Naive thymus-derived CD4-positive, alpha-beta T cell (primary cell): ENCODE measurements around the gene MPZL3. TPM values are rescaled to one million over a fixed set of nuclear protein-coding genes. Genes with fewer than 3 reads are reported as not detected.

Experiments
- ATAC-seq: fragments of 150-1000 bp; cut with Tn5 transposase; 2 replicates; pipeline ENCODE4 v1.10.0; 2021; ENCODE audit warnings: mild to moderate bottlenecking, moderate library complexity
- CTCF ChIA-PET: fragments of 350-600 bp; sonication (Branson Sonifier 250); formaldehyde crosslinking; loops from one replicate; lab custom pipeline; 2021; ENCODE audit warnings: antibody characterized with exemption; lab: Charles Lee
- POLR2A ChIA-PET: fragments of 350-600 bp; sonication (Branson Sonifier 250); formaldehyde crosslinking; loops from one replicate; lab custom pipeline; 2021; ENCODE audit warnings: antibody characterized with exemption, inconsistent platforms; lab: Charles Lee
- DNase-seq, 9 donors: peaks; one replicate each; pipeline versions ENCODE4 v3.0.0 to v3.0.0-alpha.2; 2020 to 2022; ENCODE audit warnings: mixed read lengths in 1 of 9
- H3K27ac ChIP-seq: one replicate; pipeline ENCODE4 v1.7.0; 2013; ENCODE audit warnings: mild to moderate bottlenecking, low read depth, low read length, moderate library complexity
- H3K27me3 ChIP-seq, 2 donors: one replicate each; pipeline ENCODE4 v1.7.0; 2013; ENCODE audit warnings: low read length in 2 of 2, mild to moderate bottlenecking in 2 of 2, moderate library complexity in 2 of 2; ENCODE audit not compliant: control insufficient read depth in 2 of 2, insufficient read depth in 2 of 2
- H3K36me3 ChIP-seq, 3 experiments: 1 replicate in 2 of 3; 2 replicates in 1 of 3; pipeline ENCODE4 v1.7.0; 2013; ENCODE audit warnings: low read length in 3 of 3, mild to moderate bottlenecking in 3 of 3, moderate library complexity in 1 of 3; ENCODE audit not compliant: insufficient read depth in 3 of 3, control insufficient read depth in 2 of 3
- H3K4me1 ChIP-seq, 2 donors: one replicate each; pipeline ENCODE4 v1.7.0; 2013; ENCODE audit warnings: low read length in 2 of 2, mild to moderate bottlenecking in 2 of 2, moderate library complexity in 1 of 2; ENCODE audit not compliant: control insufficient read depth in 2 of 2, insufficient read depth in 2 of 2
- H3K4me3 ChIP-seq: 2 replicates; pipeline ENCODE4 v1.7.0; 2013; ENCODE audit warnings: mild to moderate bottlenecking, low read length
- H3K9me3 ChIP-seq, 3 experiments: 1 replicate in 2 of 3; 2 replicates in 1 of 3; pipeline ENCODE4 v1.7.0; 2013; ENCODE audit warnings: low read length in 3 of 3; ENCODE audit not compliant: control insufficient read depth in 2 of 3
- H3K27ac Mint-ChIP-seq, 9 donors: one replicate each; pipeline ENCODE4 v1.8.0; 2020 to 2022; ENCODE audit warnings: mixed read lengths in 9 of 9, mild to moderate bottlenecking in 8 of 9, moderate library complexity in 5 of 9, inconsistent platforms in 2 of 9
- H3K27me3 Mint-ChIP-seq, 5 donors: one replicate each; pipeline ENCODE4 v1.8.0; 2021 to 2022; ENCODE audit warnings: mixed read lengths in 5 of 5, mild to moderate bottlenecking in 1 of 5
- H3K36me3 Mint-ChIP-seq, 5 donors: one replicate each; pipeline ENCODE4 v1.8.0; 2020 to 2022; ENCODE audit warnings: mixed read lengths in 5 of 5, mild to moderate bottlenecking in 3 of 5, inconsistent platforms in 1 of 5
- H3K4me1 Mint-ChIP-seq, 7 donors: one replicate each; pipeline ENCODE4 v1.8.0; 2020 to 2022; ENCODE audit warnings: mixed read lengths in 7 of 7, mild to moderate bottlenecking in 3 of 7, inconsistent platforms in 1 of 7
- H3K4me3 Mint-ChIP-seq, 10 donors: one replicate each; pipeline ENCODE4 v1.8.0; 2020 to 2022; ENCODE audit warnings: mild to moderate bottlenecking in 10 of 10, mixed read lengths in 10 of 10, moderate library complexity in 6 of 10, inconsistent platforms in 2 of 10
- H3K9me3 Mint-ChIP-seq, 11 donors: one replicate each; pipeline ENCODE4 v1.8.0; 2020 to 2022; ENCODE audit warnings: mixed read lengths in 11 of 11, mild to moderate bottlenecking in 4 of 11, inconsistent platforms in 1 of 11, moderate library complexity in 1 of 11
- intact Hi-C, 2 donors: fragments of 100-400 bp; cut with micrococcal nuclease; formaldehyde crosslinking; loops; one replicate each; pipeline ENCODE4 v1.15.1; 2023
- polyA plus RNA-seq, 2 donors: library from polyadenylated mRNA; unstranded; fragments of 300-500 nt; fragmentation: Illumina TruSeq; gene quantifications; one replicate each; pipeline ENCODE4 v1.2.3, GENCODE V29; 2021
- total RNA-seq, 6 experiments: library from RNA in 5 of 6; stranded (reverse) in 5 of 6; gene quantifications; 1 replicate in 5 of 6; 2 replicates in 1 of 6; pipeline ENCODE4 v1.2.3 and lab custom pipeline; 2021 to 2026

The MPZL3 gene
- total and polyA plus RNA-seq, 7 experiments from 2014 or later: 3.6 to 17.4 (median 14.2) TPM

DNA sequence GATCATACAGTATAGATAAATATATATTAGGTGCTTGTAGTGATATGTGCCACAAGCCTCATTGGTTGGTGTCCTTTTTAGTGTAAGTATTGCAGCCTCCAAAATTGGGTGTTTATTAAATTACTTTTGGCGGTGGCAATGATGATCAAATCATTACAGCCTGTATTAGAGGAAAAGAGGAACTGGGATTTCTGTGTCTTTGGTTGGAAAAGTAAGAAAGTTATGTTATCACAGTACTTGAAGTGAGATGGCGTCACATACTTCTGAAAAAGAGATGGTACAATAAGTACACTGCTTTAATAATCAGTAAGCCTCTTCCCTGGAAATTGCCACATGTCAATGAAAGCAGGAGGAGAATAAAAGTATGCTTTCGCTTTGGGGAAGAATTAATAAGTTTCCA, 523 bp upstream of the MPZL3 start:
- Mint-ChIP-seq H3K9me3 (peaks cover 0 to 6% (median 0%) of the 10 kb centered on the region in 11 donors), H3K27ac (peak overlapping the region; percentile 97 to 100 (median 99)), H3K27me3 (no peaks in the 10 kb centered on the region), H3K36me3 (peaks cover 0 to 10% (median 3%) of the 10 kb centered on the region in 5 donors), H3K4me1 (peaks cover 12 to 46% (median 32%) of the 10 kb centered on the region in 7 donors), H3K4me3 (peak overlapping the region; percentile 93 to 99 (median 96))
- no peak for ATAC-seq
- Histone ChIP-seq H3K27me3 (no peaks in the 10 kb centered on the region), H3K4me1 (peaks cover 10 to 26% of the 10 kb centered on the region in 2 donors), H3K27ac (peak overlapping the region; percentile 93), H3K9me3 (no peaks in the 10 kb centered on the region), H3K4me3 (peak overlapping the region; percentile 91), H3K36me3 (peaks cover 0 to 4% (median 0%) of the 10 kb centered on the region in 3 experiments)
- POLR2A ChIA-PET: interaction anchor here (0.8 to 6.4 kb wide), 13 partner anchors 8 to 107 kb away, joined by 3 to 75 read pairs (median 8); partner anchors contain the start of genes CD3D, CD3E, JAML and MPZL2
- DNase-seq: no peak
- CTCF ChIA-PET: interaction anchor here (0.6 to 1.4 kb wide), 2 partner anchors 28 to 54 kb away, joined by 3 to 7 read pairs; partner anchors contain the start of gene JAML
- intact Hi-C loops: loop anchor here (1.0 to 5.0 kb wide), 7 partner anchors 11 to 146 kb away; partner anchors contain the start of gene CD3E (in 1 of the 2)

DNA sequence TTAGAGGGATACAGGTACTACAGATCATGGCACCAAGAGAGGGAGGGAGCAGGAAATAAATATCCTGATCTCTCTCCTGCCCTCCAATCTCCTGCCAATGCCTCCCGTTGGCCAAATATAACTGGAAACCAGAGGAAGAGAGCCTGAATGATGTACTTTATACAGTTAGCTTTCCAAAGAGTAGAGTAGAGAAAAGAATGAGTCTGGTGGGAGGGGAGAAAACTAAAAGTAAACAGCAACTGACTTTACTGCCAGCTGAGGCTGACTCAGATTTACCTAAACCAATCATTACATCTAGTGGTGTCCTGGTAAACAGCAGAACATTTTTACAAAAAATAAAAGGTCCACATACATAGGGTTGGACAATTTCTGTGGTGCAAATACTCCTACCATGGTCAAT, 5.1 kb downstream of the MPZL3 start:
- ATAC-seq (no peak), DNase-seq (no peak)
- peaks cover 0 to 3% (median 0%) of the 10 kb centered on the region in 3 experiments for H3K36me3 ChIP-seq
- H3K4me3 ChIP-seq: no peak overlapping the region
- ChIA-PET POLR2A (interaction anchor here (0.7 to 2.1 kb wide), 7 partner anchors 10 to 98 kb away, joined by 3 to 8 read pairs (median 5); no protein-coding TSS in a partner anchor), CTCF (interaction anchor here (0.7 to 1.8 kb wide), 3 partner anchors 20 to 33 kb away, joined by 3 to 4 read pairs (median 3); partner anchors contain the start of gene JAML)
- peaks cover 4 to 44% of the 10 kb centered on the region in 2 donors for H3K4me1 ChIP-seq
- no peaks in the 10 kb centered on the region for H3K27me3 ChIP-seq
- Mint-ChIP-seq H3K36me3 (peaks cover 4 to 16% (median 4%) of the 10 kb centered on the region in 5 donors), H3K9me3 (peaks cover 0 to 3% (median 0%) of the 10 kb centered on the region in 11 donors), H3K4me3 (peak overlapping the region in 2 of 10 donors; percentile 2 to 19), H3K4me1 (peaks cover 37 to 75% (median 68%) of the 10 kb centered on the region in 7 donors), H3K27ac (peak overlapping the region in 8 of 9 donors; percentile 8 to 82 (median 56)), H3K27me3 (no peaks in the 10 kb centered on the region)
- intact Hi-C loops: no loop called here
- H3K9me3 ChIP-seq: no peaks in the 10 kb centered on the region
- no peak overlapping the region for H3K27ac ChIP-seq

DNA sequence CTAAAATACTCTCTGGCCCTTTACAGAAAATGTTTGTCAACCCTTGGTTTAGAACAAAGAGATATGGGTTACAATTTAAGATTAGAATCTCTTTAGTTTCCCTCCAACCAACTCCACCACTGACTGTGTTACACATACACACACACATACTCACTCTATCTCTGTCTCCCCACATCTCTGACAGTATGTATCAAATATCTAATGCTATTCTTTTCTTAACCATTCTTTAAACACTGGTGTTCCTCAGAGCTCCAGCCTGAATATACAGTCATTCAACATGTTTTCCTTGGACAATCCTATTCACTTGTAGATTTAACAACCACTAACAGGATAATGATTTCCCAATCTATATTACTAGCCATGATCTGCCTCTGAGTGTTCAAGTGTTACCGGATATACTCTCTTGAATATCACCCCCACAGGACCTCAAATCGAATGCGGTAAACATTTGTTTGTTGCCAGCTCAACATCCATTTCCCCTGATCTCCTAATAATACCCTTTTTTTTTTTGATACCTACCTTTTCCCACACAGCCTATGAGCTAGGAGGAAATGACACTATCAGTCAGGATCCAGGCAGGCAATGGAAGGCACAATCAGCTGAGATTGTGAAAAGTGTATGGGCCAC, 6.1 kb downstream of the MPZL3 start:
- H3K27ac ChIP-seq: no peak overlapping the region
- H3K4me1 ChIP-seq: peaks cover 13 to 53% of the 10 kb centered on the region in 2 donors
- intact Hi-C loops: no loop called here
- H3K4me3 ChIP-seq: no peak overlapping the region
- ATAC-seq (no peak), DNase-seq (no peak)
- Mint-ChIP-seq H3K4me1 (peaks cover 46 to 78% (median 75%) of the 10 kb centered on the region in 7 donors), H3K9me3 (no peaks in the 10 kb centered on the region), H3K36me3 (peaks cover 4 to 18% (median 4%) of the 10 kb centered on the region in 5 donors), H3K4me3 (no peak overlapping the region), H3K27me3 (no peaks in the 10 kb centered on the region), H3K27ac (peak overlapping the region in 8 of 9 donors; percentile 1 to 82 (median 60))
- no peaks in the 10 kb centered on the region for H3K9me3 ChIP-seq
- H3K27me3 ChIP-seq: no peaks in the 10 kb centered on the region
- CTCF ChIA-PET: interaction anchor here (0.5 to 1.8 kb wide), 7 partner anchors 19 to 575 kb away, joined by 3 to 7 read pairs (median 3); no protein-coding TSS in a partner anchor
- POLR2A ChIA-PET: interaction anchor here (0.6 to 2.1 kb wide), 11 partner anchors 12 to 117 kb away, joined by 3 to 8 read pairs (median 4); partner anchors contain the start of gene JAML
- no peaks in the 10 kb centered on the region for H3K36me3 ChIP-seq

DNA sequence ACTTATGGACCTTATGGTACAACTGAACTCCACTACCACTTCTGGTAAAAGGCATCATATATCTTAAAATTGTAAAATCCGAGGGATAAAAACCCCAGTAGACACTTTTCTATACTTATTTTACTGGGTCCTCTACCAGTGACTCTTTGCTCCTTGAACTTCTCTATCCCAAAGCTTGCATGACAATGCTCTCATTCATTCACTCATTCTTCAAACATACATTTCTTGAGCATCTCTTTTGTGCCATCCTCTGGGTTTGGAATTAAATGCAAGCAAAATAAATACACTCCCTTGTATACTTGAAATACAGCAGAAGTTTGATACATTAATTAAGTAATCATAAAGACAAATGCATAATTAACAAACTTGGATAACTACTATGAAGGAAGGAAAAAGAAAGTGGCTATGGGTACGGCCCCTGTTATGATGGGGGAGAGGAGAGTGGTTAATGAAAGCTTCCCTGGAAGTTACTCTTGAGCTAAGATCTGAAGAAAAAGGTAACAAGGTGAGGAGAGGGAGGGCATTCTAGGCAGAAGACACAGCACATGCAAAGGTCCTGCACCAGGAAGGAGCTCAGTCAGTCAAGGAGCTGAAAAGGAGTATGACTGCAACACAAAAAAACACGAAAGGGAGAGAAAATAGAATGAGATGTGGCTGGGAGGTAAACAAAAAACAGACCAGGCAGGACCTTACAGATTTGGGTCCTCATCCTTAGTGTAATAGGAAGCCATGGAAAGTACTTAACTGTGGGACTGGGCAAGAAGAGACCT, 8.0 kb downstream of the MPZL3 start:
- ATAC-seq (no peak), DNase-seq (no peak)
- Histone ChIP-seq H3K9me3 (no peaks in the 10 kb centered on the region), H3K36me3 (no peaks in the 10 kb centered on the region), H3K27me3 (no peaks in the 10 kb centered on the region), H3K27ac (no peak overlapping the region), H3K4me3 (no peak overlapping the region), H3K4me1 (peaks cover 28 to 59% of the 10 kb centered on the region in 2 donors)
- ChIA-PET POLR2A (interaction anchor here (0.8 to 3.0 kb wide), 4 partner anchors 8 to 39 kb away, joined by 3 to 15 read pairs (median 4); partner anchors contain the start of gene MPZL3), CTCF (no interaction called here)
- peak overlapping the region; percentile 16 to 83 (median 55) for H3K27ac Mint-ChIP-seq
- peaks cover 54 to 82% (median 78%) of the 10 kb centered on the region in 7 donors for H3K4me1 Mint-ChIP-seq
- H3K36me3 Mint-ChIP-seq: peaks cover 4 to 26% (median 4%) of the 10 kb centered on the region in 5 donors
- no peak overlapping the region for H3K4me3 Mint-ChIP-seq
- no peaks in the 10 kb centered on the region for H3K9me3 Mint-ChIP-seq
- H3K27me3 Mint-ChIP-seq: no peaks in the 10 kb centered on the region
- intact Hi-C loops: no loop called here

DNA sequence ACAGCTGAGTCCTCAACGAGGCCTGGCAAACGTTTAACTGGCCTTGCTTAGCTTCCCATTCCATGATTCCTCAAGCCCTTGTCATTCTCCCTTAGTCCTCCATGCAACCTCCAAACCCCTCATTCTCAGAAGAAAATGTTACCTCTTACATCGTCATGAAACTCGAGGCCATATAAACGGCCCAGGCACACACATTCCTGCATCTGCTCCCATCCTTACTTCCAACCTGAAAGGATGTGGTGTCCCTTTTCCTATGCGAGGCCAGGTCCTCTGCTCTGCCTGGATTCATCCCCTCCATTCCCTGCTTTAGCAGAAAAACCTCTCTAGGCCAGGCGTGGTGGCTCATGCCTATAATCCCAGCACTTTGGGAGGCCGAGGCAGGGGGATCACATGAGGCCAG, 9.0 kb downstream of the MPZL3 start:
- Mint-ChIP-seq H3K27ac (peak overlapping the region in 8 of 9 donors; percentile 16 to 85 (median 58)), H3K9me3 (no peaks in the 10 kb centered on the region), H3K4me1 (peaks cover 60 to 89% (median 84%) of the 10 kb centered on the region in 7 donors), H3K27me3 (no peaks in the 10 kb centered on the region), H3K36me3 (peaks cover 4 to 34% (median 6%) of the 10 kb centered on the region in 5 donors), H3K4me3 (peak overlapping the region in 2 of 10 donors; percentile 7 to 31)
- Histone ChIP-seq H3K36me3 (no peaks in the 10 kb centered on the region), H3K9me3 (no peaks in the 10 kb centered on the region), H3K4me3 (no peak overlapping the region), H3K4me1 (peaks cover 33 to 68% of the 10 kb centered on the region in 2 donors), H3K27ac (no peak overlapping the region), H3K27me3 (no peaks in the 10 kb centered on the region)
- DNase-seq (no peak), ATAC-seq (no peak)
- intact Hi-C loops: no loop called here
- ChIA-PET CTCF (interaction anchor here (0.7 to 1.7 kb wide), 3 partner anchors 41 to 91 kb away, joined by 3 to 5 read pairs (median 3); no protein-coding TSS in a partner anchor), POLR2A (interaction anchor here (1.6 to 4.9 kb wide), 4 partner anchors 9 to 22 kb away, joined by 3 to 45 read pairs (median 10); partner anchors contain the start of genes JAML and MPZL3)

DNA sequence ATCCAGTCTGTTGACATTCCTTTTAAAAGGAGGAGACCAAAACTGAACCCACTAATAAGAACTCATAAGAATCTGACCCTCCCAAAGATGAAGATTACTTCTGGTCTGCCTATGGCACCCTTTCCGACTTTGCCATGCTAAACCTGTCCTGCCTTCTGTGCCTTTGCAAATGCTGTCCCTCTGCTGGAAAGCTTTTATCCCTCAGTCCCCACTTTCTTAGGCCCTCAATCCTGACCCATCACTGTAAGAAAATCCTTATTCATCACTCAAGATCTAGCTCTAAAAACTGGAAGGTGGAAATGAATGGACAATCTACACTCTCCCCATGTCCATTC, 10.4 kb downstream of the MPZL3 start:
- H3K27ac ChIP-seq: peak overlapping the region; percentile 49
- no peak overlapping the region for H3K4me3 ChIP-seq
- H3K27ac Mint-ChIP-seq: peak overlapping the region; percentile 52 to 93 (median 83)
- ATAC-seq (no peak), DNase-seq (no peak)
- peaks cover 3 to 27% (median 4%) of the 10 kb centered on the region in 5 donors for H3K36me3 Mint-ChIP-seq
- peaks cover 0 to 3% (median 2%) of the 10 kb centered on the region in 3 experiments for H3K36me3 ChIP-seq
- peaks cover 33 to 55% of the 10 kb centered on the region in 2 donors for H3K4me1 ChIP-seq
- H3K27me3 ChIP-seq: no peaks in the 10 kb centered on the region
- peak overlapping the region; percentile 27 to 74 (median 54) for H3K4me3 Mint-ChIP-seq
- no peaks in the 10 kb centered on the region for H3K27me3 Mint-ChIP-seq
- ChIA-PET POLR2A (interaction anchor here (0.6 to 4.9 kb wide), 14 partner anchors 10 to 194 kb away, joined by 3 to 45 read pairs (median 4); partner anchors contain the start of genes JAML and MPZL3), CTCF (interaction anchor here (1.2 to 1.9 kb wide), 3 partner anchors 12 to 43 kb away, joined by 3 to 9 read pairs (median 5); no protein-coding TSS in a partner anchor)
- H3K9me3 ChIP-seq: no peaks in the 10 kb centered on the region
- H3K9me3 Mint-ChIP-seq: no peaks in the 10 kb centered on the region
- intact Hi-C loops: loop anchor here (1.0 to 2.0 kb wide), 6 partner anchors 11 to 40 kb away; partner anchors contain the start of genes JAML (in 2 of the 2) and MPZL3 (in 2 of the 2)
- H3K4me1 Mint-ChIP-seq: peaks cover 53 to 77% (median 74%) of the 10 kb centered on the region in 7 donors
